Stimulated activated CD8-positive, alpha-beta memory T cell treated with anti-CD3 and anti-CD28 coated beads, Interleukin-7, amount 100 ng/mL, for 48 hours (primary cell): ENCODE results near the gene PASK.

Experiments used
- DNase-seq, 2 donors: peaks; one replicate each; pipeline ENCODE4 v3.0.0-alpha.2; 2020; ENCODE audit warnings: low read depth in 1 of 2; ENCODE audit errors: extremely low read depth in 1 of 2

Gene PASK

GRCh38 chr2:241068942-241069810 is 80.1 kb downstream of the PASK start:
- DNase-seq, result no peak

- DNase-seq, result no peak
Observed at GRCh38 chr2:241068136-241068941, 80.9 kb downstream of the PASK start.

- no peak for DNase-seq
Observed at GRCh38 chr2:241067501-241068135, 81.7 kb downstream of the PASK start.

GRCh38 chr2:241066893-241067341 is 82.4 kb downstream of the PASK start:
- no peak for DNase-seq

GRCh38 chr2:241066171-241066892 is 82.9 kb downstream of the PASK start:
- no peak for DNase-seq

GRCh38 chr2:241065355-241065803 is 83.9 kb downstream of the PASK start:
- DNase-seq, result no peak

GRCh38 chr2:241064802-241065354 is 84.4 kb downstream of the PASK start:
- DNase-seq, result no peak

GRCh38 chr2:241064008-241064801 is 85.1 kb downstream of the PASK start:
- peak; percentile 14 to 22 for DNase-seq

- DNase-seq, result no peak
Observed at GRCh38 chr2:241063587-241063986, 85.7 kb downstream of the PASK start.

GRCh38 chr2:241063093-241063551 is 86.2 kb downstream of the PASK start:
- DNase-seq, result no peak

GRCh38 chr2:241062389-241063092 is 86.7 kb downstream of the PASK start:
- DNase-seq, result no peak

- no peak for DNase-seq
Observed at GRCh38 chr2:241061275-241061674, 88.0 kb downstream of the PASK start.
